ENCODE measurements around the gene ARHGAP35. TPM values are rescaled to one million over a fixed set of nuclear protein-coding genes. Genes with fewer than 3 reads are reported as not detected.

ARHGAP35 gene
- polyA plus RNA-seq, 1 of the 3 experiments (the other 2 are of a cell fraction), result 25.1 TPM

Other genes starting within 250 kb of the ARHGAP35 start
- 2.5 and 3.3 TPM in 2 replicates for gene PTGIR, start 235.9 kb upstream of the ARHGAP35 start, polyA plus RNA-seq (2012; rRNA removed)
- not detected in 2 replicates for gene GNG8, start 224.8 kb upstream of the ARHGAP35 start, polyA plus RNA-seq (2012; rRNA removed)
- 9.5 and 10.6 TPM in 2 replicates for gene DACT3, start 199.8 kb upstream of the ARHGAP35 start, polyA plus RNA-seq (2012; rRNA removed)
- 14.1 and 21.4 TPM in 2 replicates for gene PRKD2, start 143.9 kb upstream of the ARHGAP35 start, polyA plus RNA-seq (2012; rRNA removed)
- 30.4 and 37.3 TPM in 2 replicates for gene FKRP, start 114.9 kb upstream of the ARHGAP35 start, polyA plus RNA-seq (2012; rRNA removed)
- 73.1 and 92.8 TPM in 2 replicates for gene STRN4, start 114.5 kb upstream of the ARHGAP35 start, polyA plus RNA-seq (2012; rRNA removed)
- 76.7 and 80.4 TPM in 2 replicates for gene SLC1A5, start 72.4 kb upstream of the ARHGAP35 start, polyA plus RNA-seq (2012; rRNA removed)
- 380 and 565 TPM in 2 replicates for gene AP2S1, start 10.2 kb upstream of the ARHGAP35 start, polyA plus RNA-seq (2012; rRNA removed)
- 1.0 and 1.1 TPM in 2 replicates for gene NPAS1, start 158.8 kb downstream of the ARHGAP35 start, polyA plus RNA-seq (2012; rRNA removed)
- 33.0 and 40.1 TPM in 2 replicates for gene TMEM160, start 187.6 kb downstream of the ARHGAP35 start, polyA plus RNA-seq (2012; rRNA removed)